Neural progenitor cell (in vitro differentiated cells): ENCODE data around the gene DDHD1. TPM values are rescaled to one million over a fixed set of nuclear protein-coding genes. Genes with fewer than 3 reads are reported as not detected.

Experiments used
- DNase-seq: peaks from one replicate; pipeline ENCODE4 v3.0.0-alpha.2; 2016; ENCODE audit warnings: low spot score
- H2AFZ ChIP-seq: fragments of 200-600 bp; sonication (generic); replicated peaks from 2 replicates; pipeline ENCODE4 v1.6.1; 2016; ENCODE audit warnings: antibody characterized with exemption
- H3F3A ChIP-seq: fragments of 200-600 bp; sonication (generic); 2 replicates; pipeline ENCODE4 v1.6.1; 2016; ENCODE audit warnings: antibody characterized with exemption, low read depth
- H3K27ac ChIP-seq: fragments of 200-600 bp; sonication (generic); 2 replicates; pipeline ENCODE4 v1.5.1; 2016; ENCODE audit warnings: mild to moderate bottlenecking
- H3K27me3 ChIP-seq: fragments of 200-600 bp; sonication (generic); 2 replicates; pipeline ENCODE4 v1.6.1; 2016; ENCODE audit warnings: mild to moderate bottlenecking, moderate library complexity
- H3K36me3 ChIP-seq: fragments of 200-600 bp; sonication (generic); 2 replicates; pipeline ENCODE4 v1.5.1; 2016
- H3K4me1 ChIP-seq: fragments of 200-600 bp; sonication (generic); 2 replicates; pipeline ENCODE4 v1.6.1; 2016; ENCODE audit warnings: mixed run types
- H3K4me2 ChIP-seq: fragments of 200-600 bp; sonication (generic); 2 replicates; pipeline ENCODE4 v1.6.1; 2016
- H3K4me3 ChIP-seq: fragments of 200-600 bp; sonication (generic); 2 replicates; pipeline ENCODE4 v1.5.1; 2016
- H3K79me2 ChIP-seq: fragments of 200-600 bp; sonication (generic); 2 replicates; pipeline ENCODE4 v1.6.1; 2016; ENCODE audit warnings: low read depth
- H3K9ac ChIP-seq: fragments of 200-600 bp; sonication (generic); 2 replicates; pipeline ENCODE4 v1.6.1; 2016
- H3K9me3 ChIP-seq: fragments of 200-600 bp; sonication (generic); 2 replicates; pipeline ENCODE4 v1.5.1; 2016; ENCODE audit warnings: low read depth
- H4K20me1 ChIP-seq: fragments of 200-600 bp; sonication (generic); 2 replicates; pipeline ENCODE4 v1.6.1; 2016; ENCODE audit warnings: low read depth
- H3K27ac Mint-ChIP-seq: 3 replicates; pipeline ENCODE4 v1.8.0; 2021; ENCODE audit warnings: mixed read lengths
- H3K27me3 Mint-ChIP-seq: 2 replicates; pipeline ENCODE4 v1.8.0; 2022; ENCODE audit warnings: low read depth, mild to moderate bottlenecking, inconsistent platforms, moderate library complexity, mixed read lengths; ENCODE audit not compliant: insufficient read depth
- H3K36me3 Mint-ChIP-seq: 3 replicates; pipeline ENCODE4 v1.8.0; 2021; ENCODE audit warnings: mixed read lengths
- H3K4me1 Mint-ChIP-seq: 3 replicates; pipeline ENCODE4 v1.8.0; 2021; ENCODE audit warnings: mixed read lengths
- H3K4me3 Mint-ChIP-seq: 3 replicates; pipeline ENCODE4 v1.8.0; 2021; ENCODE audit warnings: mild to moderate bottlenecking, moderate library complexity, mixed read lengths
- H3K9me3 Mint-ChIP-seq: 3 replicates; pipeline ENCODE4 v1.8.0; 2020; ENCODE audit warnings: mixed read lengths
- CTCF ChIP-seq: fragments of 200-600 bp; sonication (generic); IDR thresholded peaks from 2 replicates; pipeline ENCODE4 v1.5.1; 2017; ENCODE audit warnings: antibody characterized with exemption, mild to moderate bottlenecking
- EZH2 ChIP-seq: fragments of 200-600 bp; sonication (generic); IDR thresholded peaks from 2 replicates; pipeline ENCODE4 v1.6.1; 2017; ENCODE audit warnings: antibody characterized with exemption, mild to moderate bottlenecking, moderate library complexity
- EZH2phosphoT487 ChIP-seq: fragments of 200-600 bp; sonication (generic); IDR thresholded peaks from 2 replicates; pipeline ENCODE4 v1.6.1; 2017; ENCODE audit warnings: antibody characterized with exemption
- total RNA-seq: library from RNA; depleted of rRNA; stranded (reverse); fragments of >200 nt; gene quantifications from 2 replicates; pipeline ENCODE4 v1.2.3, GENCODE V29; 2015; ENCODE audit warnings: low replicate concordance

The DDHD1 gene
- total RNA-seq, 1 donor from 2014 or later, result 30.2 TPM

GRCh38 chr14:53192052-53192760, 39.1 kb upstream of the DDHD1 start:
- Histone ChIP-seq H3K4me1 (no peaks in the 10 kb centered on the region), H3K9me3 (no peaks in the 10 kb centered on the region), H3K4me3 (no peak overlapping the region), H3K27ac (no peak overlapping the region), H3K36me3 (no peaks in the 10 kb centered on the region), H4K20me1 (no peaks in the 10 kb centered on the region), H3K79me2 (no peaks in the 10 kb centered on the region), H2AFZ (no peak overlapping the region), H3K4me2 (no peak overlapping the region), H3K9ac (no peak overlapping the region), H3K27me3 (no peaks in the 10 kb centered on the region), H3F3A (no peaks in the 10 kb centered on the region)
- Mint-ChIP-seq H3K4me3 (no peak overlapping the region), H3K4me1 (no peaks in the 10 kb centered on the region), H3K27me3 (peaks cover 3% of the 10 kb centered on the region), H3K9me3 (no peaks in the 10 kb centered on the region), H3K27ac (no peak overlapping the region), H3K36me3 (no peaks in the 10 kb centered on the region)
- DNase-seq, result no peak
- TF ChIP-seq EZH2phosphoT487 (no peak), EZH2 (no peak), CTCF (no peak)

GRCh38 chr14:53190938-53191337, 37.8 kb upstream of the DDHD1 start:
- H3K27ac ChIP-seq, result no peak overlapping the region
- Mint-ChIP-seq H3K27me3 (no peaks in the 10 kb centered on the region), H3K9me3 (no peaks in the 10 kb centered on the region), H3K4me1 (no peaks in the 10 kb centered on the region), H3K36me3 (no peaks in the 10 kb centered on the region), H3K27ac (no peak overlapping the region), H3K4me3 (no peak overlapping the region)
- no peaks in the 10 kb centered on the region for H3K36me3 ChIP-seq
- no peak for DNase-seq
- H3K9ac ChIP-seq, result no peak overlapping the region
- no peak overlapping the region for H3K4me3 ChIP-seq
- no peaks in the 10 kb centered on the region for H3K4me1 ChIP-seq
- no peaks in the 10 kb centered on the region for H4K20me1 ChIP-seq
- no peaks in the 10 kb centered on the region for H3K27me3 ChIP-seq
- no peak overlapping the region for H3K4me2 ChIP-seq
- no peak for TF ChIP-seq EZH2
- no peak for TF ChIP-seq EZH2phosphoT487
- no peak for TF ChIP-seq CTCF
- H3K9me3 ChIP-seq, result no peaks in the 10 kb centered on the region
- no peaks in the 10 kb centered on the region for H3K79me2 ChIP-seq
- no peak overlapping the region for H2AFZ ChIP-seq
- H3F3A ChIP-seq, result no peaks in the 10 kb centered on the region

GRCh38 chr14:53187921-53188463, 34.9 kb upstream of the DDHD1 start:
- TF ChIP-seq EZH2phosphoT487 (no peak), EZH2 (no peak), CTCF (no peak)
- Histone ChIP-seq H3K4me2 (no peak overlapping the region), H3F3A (no peaks in the 10 kb centered on the region), H3K4me1 (no peaks in the 10 kb centered on the region), H3K36me3 (no peaks in the 10 kb centered on the region), H4K20me1 (no peaks in the 10 kb centered on the region), H3K27me3 (no peaks in the 10 kb centered on the region), H3K9me3 (no peaks in the 10 kb centered on the region), H2AFZ (no peak overlapping the region), H3K4me3 (no peak overlapping the region), H3K27ac (no peak overlapping the region), H3K9ac (no peak overlapping the region), H3K79me2 (no peaks in the 10 kb centered on the region)
- H3K4me1 Mint-ChIP-seq, result peaks cover 6% of the 10 kb centered on the region
- no peaks in the 10 kb centered on the region for H3K9me3 Mint-ChIP-seq
- no peak overlapping the region for H3K27ac Mint-ChIP-seq
- H3K4me3 Mint-ChIP-seq, result no peak overlapping the region
- peaks cover 2% of the 10 kb centered on the region for H3K27me3 Mint-ChIP-seq
- H3K36me3 Mint-ChIP-seq, result no peaks in the 10 kb centered on the region
- DNase-seq, result no peak
